WTC11 (cell line): Measurements from ENCODE around the gene MAML3. TPM values are rescaled to one million over a fixed set of nuclear protein-coding genes. Genes with fewer than 3 reads are reported as not detected.

Experiments
- ATAC-seq: fragments of 200-7000 bp; cut with Tn5 transposase; 2 replicates; pipeline ENCODE4 v1.10.0; 2021; ENCODE audit warnings: mild to moderate bottlenecking, moderate library complexity
- CTCF ChIA-PET: fragments of 300-600 bp; sonication (Branson Sonifier 250); formaldehyde crosslinking; loops from one replicate; lab custom pipeline; 2021; ENCODE audit warnings: antibody characterized with exemption; lab: Charles Lee
- POLR2A ChIA-PET: fragments of 350-600 bp; sonication (Branson Sonifier 250); formaldehyde crosslinking; loops from one replicate; lab custom pipeline; 2021; ENCODE audit warnings: antibody characterized with exemption; lab: Charles Lee
- DNase-seq: peaks from one replicate; pipeline ENCODE4 v3.0.0; 2021; ENCODE audit warnings: low spot score
- H3K27ac Mint-ChIP-seq: 2 replicates; pipeline ENCODE4 v1.8.0; 2021; ENCODE audit warnings: mixed read lengths
- H3K27me3 Mint-ChIP-seq: 2 replicates; pipeline ENCODE4 v1.8.0; 2021; ENCODE audit warnings: low read depth, mild to moderate bottlenecking, moderate library complexity, mixed read lengths
- H3K36me3 Mint-ChIP-seq: 2 replicates; pipeline ENCODE4 v1.8.0; 2021; ENCODE audit warnings: mixed read lengths
- H3K4me1 Mint-ChIP-seq: 2 replicates; pipeline ENCODE4 v1.8.0; 2022; ENCODE audit warnings: mixed read lengths
- H3K4me3 Mint-ChIP-seq: 2 replicates; pipeline ENCODE4 v1.8.0; 2021; ENCODE audit warnings: mild to moderate bottlenecking, moderate library complexity, mixed read lengths
- H3K9me3 Mint-ChIP-seq: 2 replicates; pipeline ENCODE4 v1.8.0; 2021; ENCODE audit warnings: mixed read lengths
- AFF4 ChIP-seq: sonication (generic); formaldehyde crosslinking; IDR thresholded peaks from 2 replicates; pipeline ENCODE4 v1.8.1; 2023; ENCODE audit warnings: mild to moderate bottlenecking, missing genetic modification reagents, borderline replicate concordance
- ARID4B ChIP-seq: sonication (generic); formaldehyde crosslinking; IDR thresholded peaks from 2 replicates; pipeline ENCODE4 v1.8.0; 2023; ENCODE audit warnings: missing genetic modification reagents, mild to moderate bottlenecking, borderline replicate concordance
- FOXP4 ChIP-seq: sonication (generic); formaldehyde crosslinking; IDR thresholded peaks from 2 replicates; pipeline ENCODE4 v1.8.0; 2022; ENCODE audit warnings: mild to moderate bottlenecking, missing genetic modification reagents
- IRF2 ChIP-seq: sonication (generic); formaldehyde crosslinking; IDR thresholded peaks from 2 replicates; pipeline ENCODE4 v1.8.0; 2022; ENCODE audit warnings: low read depth, missing genetic modification reagents, borderline replicate concordance
- KAT7 ChIP-seq: sonication (generic); formaldehyde crosslinking; IDR thresholded peaks from 2 replicates; pipeline ENCODE4 v1.8.1; 2023; ENCODE audit warnings: missing genetic modification reagents, mild to moderate bottlenecking, borderline replicate concordance
- NFATC4 ChIP-seq: fragments of 250-450 bp; sonication (Bioruptor Pico); IDR thresholded peaks from 2 replicates; pipeline ENCODE4 v1.9.0; 2021; ENCODE audit warnings: mild to moderate bottlenecking
- NR1H2 ChIP-seq: sonication (generic); formaldehyde crosslinking; IDR thresholded peaks from 2 replicates; pipeline ENCODE4 v1.9.0; 2021; ENCODE audit warnings: mild to moderate bottlenecking, moderate library complexity, missing genetic modification reagents
- OVOL2 ChIP-seq: fragments of 250-450 bp; sonication (Bioruptor Pico); IDR thresholded peaks from 2 replicates; pipeline ENCODE4 v1.9.0; 2021; ENCODE audit warnings: mild to moderate bottlenecking, borderline replicate concordance
- TEAD1 ChIP-seq: sonication (generic); formaldehyde crosslinking; IDR thresholded peaks from 2 replicates; pipeline ENCODE4 v1.8.0; 2022; ENCODE audit warnings: mild to moderate bottlenecking, missing genetic modification reagents
- ZNF317 ChIP-seq: sonication (generic); formaldehyde crosslinking; IDR thresholded peaks from 2 replicates; pipeline ENCODE4 v1.8.1; 2023; ENCODE audit warnings: low read depth, mild to moderate bottlenecking, moderate library complexity, missing genetic modification reagents, borderline replicate concordance
- ZNF396 ChIP-seq: fragments of 250-450 bp; sonication (Bioruptor Pico); IDR thresholded peaks from 2 replicates; pipeline ENCODE4 v1.8.0; 2021; ENCODE audit warnings: mild to moderate bottlenecking, moderate library complexity, borderline replicate concordance
- ZNF671 ChIP-seq: fragments of 250-450 bp; sonication (Bioruptor Pico); IDR thresholded peaks from 2 replicates; pipeline ENCODE4 v1.8.0; 2021; ENCODE audit warnings: mild to moderate bottlenecking
- total RNA-seq: library from RNA; stranded (reverse); gene quantifications from 3 replicates; pipeline ENCODE4 v1.2.3, GENCODE V29; 2021
- TF ChIP-seq, protein P1 (sequence below): fragments of 250-450 bp; sonication (Bioruptor Pico); IDR thresholded peaks from 2 replicates; pipeline ENCODE4 v1.9.0; 2021; ENCODE audit warnings: mild to moderate bottlenecking, borderline replicate concordance
- TF ChIP-seq, protein P2 (sequence below): sonication (generic); formaldehyde crosslinking; IDR thresholded peaks from 2 replicates; pipeline ENCODE4 v1.8.1; 2023; ENCODE audit warnings: mild to moderate bottlenecking, missing genetic modification reagents, moderate library complexity

MAML3 gene
- total RNA-seq, 1 experiment from 2014 or later: 7.4 TPM

GRCh38 chr4:140152751-140153418 lies 1.1 kb downstream of the MAML3 start (continued):
- peak; percentile 71; the same call in 1 of the 2 replicates for TF ChIP-seq FOXP4 (CRISPR knock-in tag)
- peak; percentile 14; the same call in 1 of the 2 replicates for TF ChIP-seq ARID4B
- TF ChIP-seq IRF2 (CRISPR knock-in tag): no peak
- TF ChIP-seq, protein P1, sequence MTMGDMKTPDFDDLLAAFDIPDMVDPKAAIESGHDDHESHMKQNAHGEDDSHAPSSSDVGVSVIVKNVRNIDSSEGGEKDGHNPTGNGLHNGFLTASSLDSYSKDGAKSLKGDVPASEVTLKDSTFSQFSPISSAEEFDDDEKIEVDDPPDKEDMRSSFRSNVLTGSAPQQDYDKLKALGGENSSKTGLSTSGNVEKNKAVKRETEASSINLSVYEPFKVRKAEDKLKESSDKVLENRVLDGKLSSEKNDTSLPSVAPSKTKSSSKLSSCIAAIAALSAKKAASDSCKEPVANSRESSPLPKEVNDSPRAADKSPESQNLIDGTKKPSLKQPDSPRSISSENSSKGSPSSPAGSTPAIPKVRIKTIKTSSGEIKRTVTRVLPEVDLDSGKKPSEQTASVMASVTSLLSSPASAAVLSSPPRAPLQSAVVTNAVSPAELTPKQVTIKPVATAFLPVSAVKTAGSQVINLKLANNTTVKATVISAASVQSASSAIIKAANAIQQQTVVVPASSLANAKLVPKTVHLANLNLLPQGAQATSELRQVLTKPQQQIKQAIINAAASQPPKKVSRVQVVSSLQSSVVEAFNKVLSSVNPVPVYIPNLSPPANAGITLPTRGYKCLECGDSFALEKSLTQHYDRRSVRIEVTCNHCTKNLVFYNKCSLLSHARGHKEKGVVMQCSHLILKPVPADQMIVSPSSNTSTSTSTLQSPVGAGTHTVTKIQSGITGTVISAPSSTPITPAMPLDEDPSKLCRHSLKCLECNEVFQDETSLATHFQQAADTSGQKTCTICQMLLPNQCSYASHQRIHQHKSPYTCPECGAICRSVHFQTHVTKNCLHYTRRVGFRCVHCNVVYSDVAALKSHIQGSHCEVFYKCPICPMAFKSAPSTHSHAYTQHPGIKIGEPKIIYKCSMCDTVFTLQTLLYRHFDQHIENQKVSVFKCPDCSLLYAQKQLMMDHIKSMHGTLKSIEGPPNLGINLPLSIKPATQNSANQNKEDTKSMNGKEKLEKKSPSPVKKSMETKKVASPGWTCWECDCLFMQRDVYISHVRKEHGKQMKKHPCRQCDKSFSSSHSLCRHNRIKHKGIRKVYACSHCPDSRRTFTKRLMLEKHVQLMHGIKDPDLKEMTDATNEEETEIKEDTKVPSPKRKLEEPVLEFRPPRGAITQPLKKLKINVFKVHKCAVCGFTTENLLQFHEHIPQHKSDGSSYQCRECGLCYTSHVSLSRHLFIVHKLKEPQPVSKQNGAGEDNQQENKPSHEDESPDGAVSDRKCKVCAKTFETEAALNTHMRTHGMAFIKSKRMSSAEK (CRISPR knock-in tag): no peak

- Mint-ChIP-seq H3K27ac (peak overlapping the region; percentile 93), H3K27me3 (peaks cover 6% of the 10 kb centered on the region; the same call in 1 of the 2 replicates), H3K4me1 (peaks cover 31% of the 10 kb centered on the region), H3K36me3 (no peaks in the 10 kb centered on the region), H3K9me3 (no peaks in the 10 kb centered on the region), H3K4me3 (peak overlapping the region; percentile 98)
- peak; percentile 7; the same call in 1 of the 2 replicates for TF ChIP-seq TEAD1 (CRISPR knock-in tag)
- TF ChIP-seq NFATC4 (CRISPR knock-in tag): no peak
- ATAC-seq (peak; percentile 50), DNase-seq (peak; percentile 79)
- ChIA-PET CTCF (interaction anchor here (0.8 to 2.7 kb wide), 2 partner anchors 101 kb away, joined by 3 to 12 read pairs; no protein-coding TSS in a partner anchor), POLR2A (interaction anchor here (0.6 to 3.3 kb wide), 5 partner anchors 86 to 390 kb away, joined by 3 to 17 read pairs (median 6); no protein-coding TSS in a partner anchor)
Observed at GRCh38 chr4:140152013-140152703, 1.8 kb downstream of the MAML3 start.

DNA sequence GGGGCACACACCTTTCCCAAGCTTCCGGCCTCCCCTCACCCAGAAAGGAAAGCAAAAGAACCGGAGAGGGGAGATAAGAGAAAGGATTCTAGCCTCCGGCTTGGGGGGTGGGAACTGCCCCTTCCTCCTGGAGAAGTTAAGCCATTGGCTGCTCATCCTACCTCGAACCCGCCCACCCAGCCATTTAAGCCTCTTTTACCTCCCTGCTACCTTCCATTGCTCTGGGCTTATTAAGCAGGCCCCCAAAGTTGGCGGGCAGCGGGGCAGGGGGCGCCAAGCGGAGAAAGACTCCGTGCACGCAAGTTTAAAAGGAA lies 2.3 kb downstream of the MAML3 start:
- no peaks in the 10 kb centered on the region for H3K9me3 Mint-ChIP-seq
- H3K36me3 Mint-ChIP-seq: no peaks in the 10 kb centered on the region
- H3K4me3 Mint-ChIP-seq: peak overlapping the region; percentile 98
- H3K4me1 Mint-ChIP-seq: peaks cover 33% of the 10 kb centered on the region
- H3K27ac Mint-ChIP-seq: peak overlapping the region; percentile 93
- ChIA-PET POLR2A (interaction anchor here (0.6 to 3.3 kb wide), 7 partner anchors 86 to 390 kb away, joined by 3 to 17 read pairs (median 6); no protein-coding TSS in a partner anchor), CTCF (interaction anchor here (2.7 kb wide), 1 partner anchor 101 kb away, joined by 12 read pairs; no protein-coding TSS in a partner anchor)
- H3K27me3 Mint-ChIP-seq: peaks cover 6% of the 10 kb centered on the region; the same call in 1 of the 2 replicates
- ATAC-seq: peak; percentile 62
- peak; percentile 82 for DNase-seq
- TF ChIP-seq OVOL2 (CRISPR knock-in tag) (no peak), ZNF671 (no peak), ZNF396 (no peak), KAT7 (no peak), AFF4 (CRISPR knock-in tag) (no peak), ZNF317 (no peak), NR1H2 (CRISPR knock-in tag) (no peak)
- TF ChIP-seq, protein P2, sequence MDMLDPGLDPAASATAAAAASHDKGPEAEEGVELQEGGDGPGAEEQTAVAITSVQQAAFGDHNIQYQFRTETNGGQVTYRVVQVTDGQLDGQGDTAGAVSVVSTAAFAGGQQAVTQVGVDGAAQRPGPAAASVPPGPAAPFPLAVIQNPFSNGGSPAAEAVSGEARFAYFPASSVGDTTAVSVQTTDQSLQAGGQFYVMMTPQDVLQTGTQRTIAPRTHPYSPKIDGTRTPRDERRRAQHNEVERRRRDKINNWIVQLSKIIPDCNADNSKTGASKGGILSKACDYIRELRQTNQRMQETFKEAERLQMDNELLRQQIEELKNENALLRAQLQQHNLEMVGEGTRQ (CRISPR knock-in tag): no peak
